Left colon (tissue), 2 donors: ENCODE data around the gene SMIM10L2A. TPM values are rescaled to one million over a fixed set of nuclear protein-coding genes. Genes with fewer than 3 reads are reported as not detected.
"Not testable (repeated sequence)": the region's sequence is repeated elsewhere in the genome, so short reads cannot be mapped to it uniquely, and the experiment has no call there.

Experiments
- ATAC-seq: fragments of 200-7000 bp; cut with Tn5 transposase; one replicate; pipeline ENCODE4 v1.9.1; 2020; ENCODE audit warnings: mild to moderate bottlenecking, moderate library complexity
- DNase-seq, 2 donors: peaks; one replicate each; pipeline ENCODE4 v3.0.0-alpha.2; 2020
- intact Hi-C, 2 donors: fragments of 100-400 bp; cut with DNase I in 1 of 2; cut with micrococcal nuclease in 1 of 2; formaldehyde crosslinking; loops; one replicate each; pipeline versions ENCODE4 v1.11.2 to v1.14.0; 2022; cut with DNase I, micrococcal nuclease
- long read RNA-seq: library from polyadenylated mRNA; unstranded; transcript quantifications from one replicate; pipeline ENCODE4 v2.0.0, GENCODE V29; 2021
- total RNA-seq, 2 donors: library from RNA; stranded (reverse); fragmentation: NEBNext Ultra II Directional; extraction: Animal tissue kit (Norgen Biotek cat#: 25700); gene quantifications; one replicate each; pipeline ENCODE4 v1.2.1, GENCODE V29; 2021
- donor health status: DM: no; HTN: no; CAD: no.
- donor health status: DM: yes; HTN: yes; CAD: no.

The SMIM10L2A gene
- under 1 TPM; 0.46 to 0.59 TPM for total RNA-seq
- long read RNA-seq, partial matches to known transcripts, result 0 of 1 reads
- long read RNA-seq, other reads (novel, unspliced or antisense), result 1 of 1 reads

DNA sequence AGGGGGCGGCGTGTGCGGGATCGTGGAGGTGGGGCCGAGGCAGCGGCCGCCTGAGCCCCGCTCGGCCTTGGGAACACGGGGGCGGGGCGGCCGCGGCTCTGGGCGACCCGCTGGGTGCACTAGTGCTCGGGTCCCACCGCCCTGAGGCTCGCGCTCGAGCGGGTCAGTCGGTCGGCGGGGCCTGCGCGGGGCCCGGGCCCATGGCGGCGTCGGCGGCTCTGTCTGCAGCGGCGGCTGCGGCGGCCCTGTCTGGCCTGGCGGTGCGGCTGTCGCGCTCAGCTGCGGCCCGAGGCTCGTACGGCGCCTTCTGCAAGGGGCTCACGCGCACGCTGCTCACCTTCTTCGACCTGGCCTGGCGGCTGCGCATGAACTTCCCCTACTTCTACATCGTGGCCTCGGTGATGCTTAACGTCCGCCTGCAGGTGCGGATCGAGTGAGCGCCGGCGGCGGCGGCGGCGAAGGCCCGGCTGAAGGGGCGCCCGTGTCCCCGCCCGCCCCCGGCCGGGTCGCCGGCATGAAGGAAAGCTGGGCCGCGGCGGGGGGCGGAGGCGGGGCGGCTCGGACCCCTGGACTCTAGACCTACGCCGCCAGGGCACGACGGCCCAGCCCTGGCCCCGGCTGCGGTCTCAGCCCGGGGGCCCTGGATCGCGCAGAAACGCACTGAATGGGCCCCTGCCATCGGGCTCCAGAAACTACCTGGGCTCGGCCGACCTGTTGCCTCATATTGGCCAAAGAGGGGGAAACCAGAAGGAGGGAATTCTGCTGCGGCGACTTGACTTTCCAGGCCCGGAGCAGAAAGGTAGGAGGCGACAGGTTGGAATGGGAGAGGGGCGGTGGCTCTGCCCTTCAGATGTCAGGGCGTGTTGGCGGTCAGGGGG is at the start of gene SMIM10L2A:
TSS of gene SMIM10L2A (plus strand) at position 13 of the 878 bp plus-strand sequence. CDS start at position 201, 188 bp downstream.
- intact Hi-C loops, result no loop called here
- ATAC-seq, result no peak
- no peak for DNase-seq

DNA sequence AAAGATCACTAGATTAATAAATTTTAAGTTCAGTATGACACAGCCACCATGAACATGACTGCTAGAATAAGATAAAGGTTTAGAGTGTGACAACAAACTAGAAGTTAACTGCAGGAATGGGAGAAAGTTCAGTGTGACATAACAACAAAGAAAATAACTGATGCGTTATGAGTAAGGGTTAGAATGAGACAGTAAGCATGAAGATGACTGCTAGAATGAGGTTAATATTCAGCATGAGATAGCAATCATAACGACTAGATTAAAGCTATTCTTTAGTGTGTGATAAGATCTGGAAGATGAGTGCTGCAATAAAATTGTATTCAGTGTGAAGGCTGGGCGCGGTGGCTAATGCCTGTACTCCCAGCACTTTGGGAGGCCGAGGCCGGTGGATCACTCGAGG is 48.4 kb upstream of the SMIM10L2A start:
- intact Hi-C loops, result no loop called here
- ATAC-seq (no peak), DNase-seq (no peak)

DNA sequence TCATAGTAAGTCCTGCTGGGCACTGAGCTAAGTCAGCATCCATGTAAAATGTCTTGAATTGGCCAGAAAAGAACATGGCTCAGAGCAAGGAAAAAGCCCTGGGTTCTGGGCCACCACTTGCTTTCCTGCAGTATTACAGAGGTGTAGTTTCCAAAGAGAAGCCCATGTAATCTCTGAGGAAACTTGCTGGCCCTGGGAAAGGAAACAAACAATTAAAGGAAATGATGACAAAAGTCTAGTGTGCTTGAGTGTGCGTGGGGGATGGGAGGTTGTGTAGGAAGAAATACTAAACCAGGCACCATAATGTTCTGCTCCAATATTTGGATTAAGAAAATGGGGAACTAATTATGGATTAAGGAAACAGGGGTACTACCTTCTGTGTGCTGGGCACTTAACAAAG is 39.5 kb upstream of the SMIM10L2A start:
- DNase-seq (no peak), ATAC-seq (no peak)
- intact Hi-C loops, result no loop called here

DNA sequence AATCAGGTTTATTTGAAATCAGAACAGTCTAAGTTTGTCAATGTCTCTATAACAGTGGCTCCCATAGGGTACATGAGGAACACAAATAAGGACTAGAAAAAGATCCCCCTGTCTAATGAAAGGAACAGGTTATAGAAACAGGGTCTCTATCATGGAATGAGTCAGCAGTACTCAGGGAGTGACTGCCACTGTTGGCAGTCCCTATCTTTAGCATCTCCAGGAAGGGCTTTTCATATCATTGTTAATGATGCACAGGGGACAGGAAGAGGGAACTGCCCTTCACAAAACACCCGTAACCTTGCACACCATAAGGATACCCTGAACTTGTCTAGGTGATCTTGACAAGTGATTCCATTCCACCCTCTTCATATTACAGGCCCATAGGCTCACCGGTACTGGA is 38.5 kb upstream of the SMIM10L2A start:
- no peak for DNase-seq
- intact Hi-C loops, result no loop called here
- ATAC-seq, result no peak

DNA sequence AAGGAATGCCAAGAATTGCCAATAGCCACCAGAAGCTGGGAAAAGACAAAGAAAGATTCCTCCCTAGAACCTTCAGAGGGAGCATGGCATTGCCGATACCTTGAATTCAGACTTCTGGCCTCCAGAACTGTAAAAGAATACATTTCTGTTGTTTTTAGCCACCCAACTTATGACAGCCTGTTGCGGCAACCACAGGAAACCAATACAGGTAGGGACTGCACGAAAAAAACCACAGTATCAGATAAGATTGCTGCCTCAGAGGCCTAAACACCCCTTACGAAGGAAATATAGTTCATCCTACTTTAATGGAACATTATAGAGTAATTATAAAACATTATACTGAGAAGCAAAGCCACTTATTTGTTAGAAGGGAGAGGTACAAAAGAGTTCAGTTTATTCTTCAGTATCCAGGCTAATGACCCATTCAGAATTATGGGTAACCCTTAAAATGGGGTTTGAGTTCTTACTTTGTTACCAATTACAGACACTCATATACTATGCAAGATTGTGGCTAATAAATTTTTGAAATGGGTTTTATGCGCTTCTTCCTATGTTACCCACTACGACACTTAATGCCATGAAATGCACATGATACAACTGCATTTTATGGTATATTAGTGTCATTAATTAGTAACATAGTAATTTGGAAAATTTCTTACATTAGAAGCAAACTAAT is 37.4 kb upstream of the SMIM10L2A start:
- no peak for ATAC-seq
- no peak for DNase-seq
- intact Hi-C loops, result no loop called here

DNA sequence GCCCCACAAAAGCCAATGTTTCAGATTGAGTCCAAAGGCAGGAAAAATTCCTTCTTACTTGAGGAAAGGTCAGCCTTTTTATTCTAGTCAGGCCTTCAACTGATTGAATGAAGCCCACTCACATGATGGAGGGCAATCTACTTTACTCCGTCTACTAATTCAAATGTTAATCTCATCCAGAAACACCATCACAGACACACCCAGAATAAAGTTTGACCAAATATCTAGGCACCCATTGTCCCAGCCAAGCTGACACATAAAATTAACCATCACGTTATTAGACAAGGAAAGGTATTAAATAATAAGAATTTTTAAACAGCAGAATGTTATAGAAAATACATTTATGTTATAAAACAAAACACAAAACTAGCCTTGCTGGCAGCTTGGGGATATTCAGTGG is 32.9 kb upstream of the SMIM10L2A start:
- intact Hi-C loops, result no loop called here
- DNase-seq (no peak), ATAC-seq (no peak)

DNA sequence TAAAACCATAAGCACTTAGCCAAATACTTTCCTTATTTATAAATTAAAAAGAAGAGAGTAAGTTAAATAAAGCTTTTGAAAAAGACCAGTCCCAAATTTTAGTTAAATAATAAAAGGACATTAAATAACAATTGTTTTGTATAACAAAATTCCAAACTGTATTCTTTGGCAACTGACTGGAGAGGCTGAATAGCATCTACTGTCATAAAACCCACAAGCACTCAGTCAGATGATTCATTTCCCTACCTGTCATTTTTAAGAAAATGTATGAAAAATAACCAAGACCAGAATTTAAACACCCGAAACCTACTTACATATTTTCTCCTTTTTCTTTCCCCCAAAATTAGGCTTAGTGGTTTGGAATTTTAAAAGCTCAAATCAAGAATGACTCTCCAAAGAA is 32.5 kb upstream of the SMIM10L2A start:
- DNase-seq, result no peak
- no peak for ATAC-seq
- intact Hi-C loops, result no loop called here

DNA sequence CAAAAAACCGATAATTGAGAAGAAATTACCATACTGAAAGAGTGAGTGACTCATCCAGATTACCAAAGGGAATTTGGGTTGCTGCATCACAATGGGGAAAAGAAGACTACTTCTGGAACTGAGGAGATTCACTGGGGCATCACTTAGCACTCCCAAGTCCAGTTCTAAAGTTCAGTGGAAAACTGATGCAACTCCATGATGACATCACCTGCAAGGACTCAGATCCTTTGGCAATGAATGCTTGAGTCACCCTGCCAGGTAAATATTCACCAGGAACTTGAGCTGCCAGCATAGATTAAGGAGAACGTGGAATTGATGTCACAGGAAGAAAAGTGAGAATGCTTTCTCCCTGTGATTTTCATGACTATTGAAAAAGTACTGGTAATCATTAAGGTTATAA is 32.0 kb upstream of the SMIM10L2A start:
- DNase-seq (no peak), ATAC-seq (no peak)
- intact Hi-C loops, result no loop called here

DNA sequence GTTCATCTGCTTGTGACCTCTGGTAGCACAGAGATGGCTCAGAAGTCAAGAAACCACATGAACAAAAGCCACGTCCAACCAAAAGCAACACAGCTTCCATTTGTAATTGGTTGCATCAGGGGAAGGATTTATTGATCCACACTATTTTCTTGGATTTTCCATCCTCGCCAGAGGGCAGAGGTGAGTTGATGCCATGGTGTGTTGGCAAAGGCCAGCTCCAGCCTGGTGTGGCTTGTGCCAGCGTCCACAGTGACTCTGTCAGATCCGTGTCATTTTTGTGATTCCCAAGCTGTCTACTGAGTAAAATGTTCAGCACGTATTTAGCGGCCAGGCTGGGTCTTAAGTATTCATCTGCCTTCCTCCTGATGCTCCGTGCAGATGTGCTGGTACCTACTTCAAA is 30.0 kb upstream of the SMIM10L2A start:
- intact Hi-C loops, result no loop called here
- DNase-seq, result no peak
- ATAC-seq, result no peak

DNA sequence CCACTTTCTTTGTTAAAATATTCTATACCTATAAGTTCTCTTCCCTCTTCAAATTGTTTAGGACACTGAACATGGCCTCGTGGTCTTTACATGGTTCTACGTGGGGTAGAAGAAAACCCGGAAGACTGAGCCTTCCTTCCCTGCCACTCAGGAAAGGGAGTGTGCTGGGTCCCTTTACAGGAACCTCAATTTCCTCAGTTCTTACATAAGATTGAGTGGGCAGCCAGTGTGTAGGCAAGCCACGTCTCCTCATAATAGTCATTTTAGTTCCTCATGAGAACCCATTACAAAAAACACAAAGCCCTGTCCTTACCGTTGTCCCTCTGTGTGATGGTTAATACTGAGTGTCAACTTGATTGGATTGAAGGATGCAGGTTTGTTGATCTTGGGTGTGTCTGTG is 28.7 kb upstream of the SMIM10L2A start:
- no peak for ATAC-seq
- intact Hi-C loops, result no loop called here
- no peak for DNase-seq

DNA sequence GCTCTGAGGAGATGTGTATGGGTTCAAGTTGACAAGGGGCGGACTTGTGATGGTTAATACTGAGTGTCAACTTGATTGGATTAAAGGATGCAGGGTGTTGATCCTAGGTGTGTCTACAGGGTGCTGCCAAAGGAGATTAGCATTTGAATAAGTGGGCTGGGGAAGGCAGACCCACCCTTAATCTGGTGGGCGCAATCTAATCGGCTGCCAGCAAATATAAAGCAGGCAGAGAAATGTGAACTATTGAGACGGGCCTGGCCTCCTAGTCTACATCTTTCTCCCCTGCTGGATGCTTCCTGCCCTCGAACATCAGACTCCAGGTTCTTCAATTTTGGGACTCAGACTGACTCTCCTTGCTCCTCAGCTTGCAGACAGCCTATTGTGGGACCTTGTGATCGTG is 26.7 kb upstream of the SMIM10L2A start:
- intact Hi-C loops, result no loop called here
- ATAC-seq, result no peak
- no peak for DNase-seq

DNA sequence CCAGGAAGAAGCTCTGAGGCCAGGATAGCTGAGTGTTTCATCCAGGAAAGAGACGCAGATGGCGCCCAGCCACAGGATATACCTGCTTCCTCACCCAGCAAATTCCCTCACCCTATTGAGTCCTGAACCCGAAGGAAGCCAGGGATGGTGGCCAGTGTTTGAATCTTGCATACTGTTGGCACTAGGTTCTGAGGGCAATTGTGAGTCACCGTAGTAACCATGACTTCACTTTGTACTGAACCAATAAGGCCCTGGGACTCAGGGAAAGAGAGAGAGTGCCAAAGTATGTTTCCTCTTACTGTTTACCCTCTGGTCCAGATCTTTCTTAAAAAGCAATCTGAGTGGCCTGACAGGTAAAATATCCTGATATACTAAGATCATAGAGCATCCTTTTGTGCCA is 25.6 kb upstream of the SMIM10L2A start:
- DNase-seq, result no peak
- ATAC-seq, result no peak
- intact Hi-C loops, result no loop called here

DNA sequence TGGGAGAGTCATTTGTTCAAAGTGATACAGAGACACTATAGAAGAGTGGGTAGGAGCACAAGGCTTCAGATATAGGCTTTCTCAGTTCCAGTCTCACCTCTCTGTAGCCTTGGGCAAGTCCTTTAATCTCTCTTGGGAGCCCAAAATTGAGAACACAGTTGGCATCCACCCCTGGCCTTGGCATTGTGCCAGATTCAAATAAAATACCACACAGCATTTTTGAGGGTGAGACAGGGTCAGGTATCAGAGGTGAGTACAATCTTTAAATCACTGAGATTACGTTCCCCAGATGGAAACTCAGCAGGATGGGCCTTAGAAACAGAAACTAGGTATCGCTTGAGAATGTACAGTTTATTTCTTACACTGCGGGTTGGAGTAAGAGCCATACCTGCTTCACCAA is 25.2 kb upstream of the SMIM10L2A start:
- no peak for DNase-seq
- intact Hi-C loops, result no loop called here
- ATAC-seq, result no peak

DNA sequence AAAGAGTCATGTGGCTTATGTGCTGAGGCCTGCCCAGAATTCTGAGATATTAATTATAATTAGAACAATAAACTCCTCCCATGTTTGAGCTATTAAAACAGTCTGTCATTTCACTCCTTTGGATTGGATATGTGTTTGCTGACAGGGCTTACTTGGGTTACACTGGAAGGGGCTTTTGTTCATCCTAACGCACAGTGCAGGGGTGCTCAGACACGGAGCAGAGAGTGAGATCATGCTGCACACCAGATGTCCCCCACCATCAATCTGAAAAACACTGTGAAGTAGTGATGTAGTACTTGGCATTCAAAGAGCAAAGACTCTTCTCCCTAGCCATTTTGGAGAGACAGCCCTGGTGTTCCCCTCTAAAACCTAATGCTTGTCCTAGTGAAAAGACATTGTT is 24.1 kb upstream of the SMIM10L2A start:
- no peak for ATAC-seq
- intact Hi-C loops, result no loop called here
- no peak for DNase-seq

DNA sequence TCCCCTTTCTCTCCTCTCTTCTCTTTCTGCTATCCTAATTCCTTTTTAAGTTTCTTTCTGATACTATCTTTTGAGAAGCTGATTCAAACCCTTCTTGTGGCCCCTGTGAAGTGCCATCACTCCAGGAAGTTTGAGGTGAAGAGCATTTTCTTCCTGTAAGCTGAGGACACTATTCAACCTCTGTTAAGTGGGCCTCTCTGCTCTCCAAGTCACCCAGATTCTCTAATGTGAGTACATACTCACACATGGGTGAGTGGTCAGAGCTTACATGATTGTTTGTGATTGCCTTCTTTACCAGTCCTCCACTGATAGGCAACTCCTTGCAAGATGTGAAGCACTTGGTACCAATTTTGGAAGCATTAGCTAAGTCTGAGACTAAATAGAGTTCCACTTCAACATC is 18.4 kb upstream of the SMIM10L2A start:
- intact Hi-C loops, result no loop called here
- no peak for ATAC-seq

DNA sequence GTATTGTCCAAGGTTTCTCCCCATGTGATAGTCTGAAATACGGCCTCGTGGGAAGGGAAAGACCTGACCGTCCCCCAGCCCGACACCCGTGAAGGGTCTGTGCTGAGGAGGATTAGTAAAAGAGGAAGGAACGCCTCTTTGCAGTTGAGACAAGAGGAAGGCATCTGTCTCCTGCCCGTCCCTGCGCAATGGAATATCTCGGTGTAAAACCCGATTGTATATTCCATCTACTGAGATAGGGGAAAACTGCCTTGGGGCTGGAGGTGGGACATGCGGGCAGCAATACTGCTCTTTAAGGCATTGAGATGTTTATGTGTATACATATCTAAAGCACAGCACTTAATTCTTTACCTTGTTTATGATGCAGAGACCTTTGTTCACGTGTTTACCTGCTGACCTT is 15.3 kb upstream of the SMIM10L2A start:
- intact Hi-C loops, DNase-seq, ATAC-seq: not testable (repeated sequence)

More for the DNA sequence above, 18.4 kb upstream of the SMIM10L2A start:
- DNase-seq, result no peak

DNA sequence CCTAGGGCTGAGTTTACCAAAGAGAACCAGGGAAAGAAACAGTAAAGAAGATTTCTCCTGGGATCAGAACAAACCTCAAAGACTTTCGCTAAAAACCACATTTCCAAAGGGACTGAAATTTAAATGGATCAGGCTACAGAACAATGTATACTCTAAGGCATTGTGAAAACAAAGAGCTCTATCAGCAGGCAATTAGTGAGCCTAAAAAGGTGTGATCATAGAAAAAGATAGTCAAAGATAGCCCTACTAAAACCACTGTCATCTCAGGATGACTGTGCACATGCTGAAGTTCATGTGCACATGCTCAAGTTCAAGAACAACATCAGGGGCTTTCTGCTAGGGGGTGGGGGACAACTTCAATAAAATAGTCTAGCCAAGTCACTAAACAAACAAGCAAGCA is 12.9 kb upstream of the SMIM10L2A start:
- intact Hi-C loops, result no loop called here
- DNase-seq (no peak), ATAC-seq (no peak)

DNA sequence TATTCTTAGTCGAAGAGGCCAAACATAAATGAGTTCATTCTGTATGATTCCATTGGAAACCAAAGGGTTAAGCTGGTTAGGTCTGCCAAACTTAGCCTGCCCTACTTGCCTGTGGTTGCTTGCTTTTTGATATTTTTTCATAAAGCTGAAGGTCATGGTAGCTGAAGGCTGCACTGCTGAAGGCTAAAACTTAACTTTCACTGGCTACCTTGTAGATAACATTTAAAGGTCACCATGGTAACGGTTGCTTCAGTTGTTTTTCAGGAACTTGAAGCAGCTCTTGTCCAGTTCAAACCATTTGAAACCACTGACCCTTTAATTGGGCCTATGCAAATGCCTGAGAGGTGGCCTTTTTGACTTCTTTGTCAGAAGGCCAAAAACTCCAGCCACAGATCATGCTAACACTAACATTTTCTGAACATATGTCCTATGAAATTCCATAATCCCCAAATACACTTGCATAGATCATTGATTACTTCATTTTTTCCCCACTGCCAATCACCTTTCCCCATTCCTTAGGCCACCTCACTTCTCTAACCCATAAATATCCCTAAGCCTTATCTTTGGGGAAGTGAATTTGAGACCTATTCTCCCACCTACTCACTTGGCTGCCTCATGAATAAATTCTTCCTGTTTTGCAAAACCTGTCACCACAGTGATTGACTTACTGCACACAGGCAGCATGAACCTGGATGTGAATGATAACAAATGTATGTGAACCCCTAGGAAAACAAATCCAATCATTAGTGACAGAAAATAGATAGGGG is 10.7 kb upstream of the SMIM10L2A start:
- intact Hi-C loops, result no loop called here
- ATAC-seq, result no peak
- no peak for DNase-seq

DNA sequence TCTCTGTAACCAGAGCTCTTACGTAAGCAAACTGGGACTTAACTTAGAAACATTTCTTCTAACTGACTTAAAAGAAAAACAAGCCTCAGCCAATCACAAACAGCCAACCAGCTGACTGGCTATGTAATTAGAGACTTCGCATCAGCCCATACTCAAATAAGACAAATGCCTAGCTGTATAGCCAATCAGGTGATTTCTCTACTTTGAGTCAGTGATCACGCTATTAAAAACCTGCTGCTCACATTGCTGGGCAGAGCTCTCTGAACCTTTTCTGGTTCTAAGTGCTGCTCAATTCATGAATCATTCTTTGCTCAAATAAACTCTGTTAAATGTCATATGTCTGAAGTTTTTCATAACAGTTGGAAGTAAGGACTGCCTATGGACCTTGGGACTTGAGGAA is 9.9 kb upstream of the SMIM10L2A start:
- DNase-seq (no peak), ATAC-seq (no peak)
- intact Hi-C loops, result no loop called here

DNA sequence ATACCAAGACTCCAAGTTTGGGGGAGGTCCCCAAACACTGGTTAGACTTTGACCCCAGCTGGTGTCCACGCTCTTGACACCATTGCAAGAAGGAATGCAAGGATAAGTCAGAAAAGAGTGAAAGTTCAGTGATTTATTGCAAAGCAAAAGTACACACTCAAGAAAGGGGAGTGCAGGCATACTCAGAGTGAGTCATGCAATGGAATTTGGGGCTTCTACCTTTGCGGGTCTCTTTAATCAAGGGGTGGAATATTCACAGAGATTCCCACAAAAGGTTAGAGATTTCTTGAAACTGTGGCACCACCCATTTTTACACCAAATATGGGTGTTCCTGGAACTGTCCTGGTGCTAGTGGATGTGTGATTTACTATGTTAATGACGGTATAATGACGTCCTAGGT is 5.2 kb upstream of the SMIM10L2A start:
- intact Hi-C loops, result no loop called here
- DNase-seq (no peak), ATAC-seq (no peak)
